GM21723 (cell line): ENCODE results near the gene FAM149B1.

Experiments
- ATAC-seq: cut with Tn5 transposase; IDR thresholded peaks from one replicate; pipeline ENCODE4 v1.9.1; 2021; ENCODE audit warnings: mild to moderate bottlenecking, moderate library complexity; ENCODE audit not compliant: unreplicated experiment

Gene FAM149B1

GRCh38 chr10:73174148-73174925 lies 6.4 kb downstream of the FAM149B1 start:
- no peak for ATAC-seq

- ATAC-seq = no peak
Measured at GRCh38 chr10:73182568-73182967, 14.6 kb downstream of the FAM149B1 start.

GRCh38 chr10:73183667-73184281 lies 15.9 kb downstream of the FAM149B1 start:
- no peak for ATAC-seq

- ATAC-seq = no peak
Measured at GRCh38 chr10:73186266-73186665, 18.3 kb downstream of the FAM149B1 start.

DNA sequence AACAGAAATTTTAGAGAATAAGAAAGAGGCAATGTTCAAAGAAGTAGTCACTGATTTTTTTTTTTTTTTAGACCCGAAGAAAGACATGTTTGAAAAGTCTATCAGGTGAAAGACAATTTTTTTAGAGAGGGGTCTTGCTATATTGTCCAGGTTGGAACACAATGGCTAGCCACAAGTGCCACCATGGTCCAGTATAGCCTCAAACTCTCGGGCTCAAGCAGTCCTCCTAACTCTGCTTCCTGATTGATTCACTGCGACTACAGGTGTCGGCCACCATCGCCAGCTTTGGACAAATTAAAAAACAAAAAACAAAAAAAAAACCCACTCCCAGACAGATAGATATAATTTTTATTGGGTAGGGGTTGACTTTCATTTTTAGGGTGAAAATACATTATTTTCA lies 22.3 kb downstream of the FAM149B1 start:
- ATAC-seq = no peak

DNA sequence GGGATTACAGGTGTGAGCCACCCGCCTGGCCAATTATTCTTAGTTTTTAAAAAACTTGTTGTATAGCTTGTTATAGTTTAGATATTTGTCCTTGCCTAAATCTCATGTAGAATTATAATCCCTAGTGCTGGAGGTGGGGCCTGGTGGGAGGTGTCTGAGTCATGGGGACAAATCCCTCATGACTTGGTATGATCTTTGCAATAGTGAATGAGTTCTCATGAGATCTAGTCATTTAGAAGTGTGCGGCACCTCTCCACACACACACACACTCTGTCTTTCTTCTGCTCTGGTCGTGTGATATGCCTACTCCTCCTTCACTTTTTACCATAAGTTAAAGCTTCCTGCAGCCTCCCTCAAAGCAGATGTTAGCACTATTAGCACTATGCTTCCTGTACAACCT lies 37.2 kb downstream of the FAM149B1 start:
- no peak for ATAC-seq

- no peak for ATAC-seq
Measured at GRCh38 chr10:73205890-73206289, 38.0 kb downstream of the FAM149B1 start.

DNA sequence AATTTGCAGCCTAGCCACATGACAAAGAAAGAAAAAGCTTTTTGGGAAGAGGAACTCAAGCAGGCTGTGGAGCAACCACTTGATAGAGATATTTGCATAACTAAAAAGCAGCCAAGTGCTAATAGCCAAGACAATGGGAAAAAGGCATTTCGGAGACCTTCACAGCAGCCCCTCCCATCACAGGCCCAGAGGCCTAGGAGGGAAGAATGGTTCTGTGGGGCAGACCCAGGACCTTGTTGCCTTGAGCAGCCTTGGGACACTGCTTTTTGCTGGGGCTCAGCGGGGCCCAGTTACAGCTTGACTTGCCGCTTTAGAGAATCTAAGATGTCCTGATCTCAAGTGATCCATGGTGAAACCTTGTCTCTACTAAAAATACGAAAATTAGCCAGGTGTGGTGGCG lies 38.5 kb downstream of the FAM149B1 start:
- ATAC-seq = no peak

GRCh38 chr10:73207883-73208282 lies 40.0 kb downstream of the FAM149B1 start:
- ATAC-seq = no peak

- no peak for ATAC-seq
Measured at GRCh38 chr10:73209705-73210104, 41.8 kb downstream of the FAM149B1 start.

DNA sequence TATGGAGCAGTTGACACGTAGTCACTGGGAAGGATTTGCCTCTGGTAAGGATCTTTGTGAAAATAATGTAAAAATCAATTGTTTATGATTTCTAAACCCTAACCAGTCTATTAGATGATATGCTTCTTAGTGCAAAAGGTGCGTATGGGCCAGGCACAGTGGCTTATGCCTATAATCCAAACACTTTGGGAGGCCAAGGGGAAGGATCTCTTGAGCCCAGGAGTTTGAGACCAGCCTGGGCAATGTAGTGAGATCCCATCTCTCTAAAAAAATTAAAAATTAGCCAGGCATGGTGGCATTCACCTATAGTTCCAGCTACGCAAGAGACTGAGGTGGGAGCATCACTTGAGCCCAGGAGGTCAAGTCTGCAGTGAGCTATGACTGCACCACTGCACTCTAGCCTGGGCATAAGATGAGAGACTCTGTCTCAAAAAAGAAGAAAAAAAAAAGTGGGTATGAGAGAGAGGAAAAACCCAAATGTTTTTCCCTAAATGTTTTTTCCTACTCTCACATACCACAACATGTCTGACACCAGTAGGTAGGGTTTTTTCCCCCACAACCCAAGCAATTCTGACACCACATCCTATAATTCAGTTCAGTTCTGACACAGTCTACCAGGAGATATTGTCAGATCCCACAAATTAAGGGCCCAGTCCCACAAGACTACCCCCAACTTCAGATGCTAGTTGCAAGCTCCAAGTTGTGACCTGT lies 42.6 kb downstream of the FAM149B1 start:
- no peak for ATAC-seq

GRCh38 chr10:73211106-73211811 lies 43.3 kb downstream of the FAM149B1 start:
- no peak for ATAC-seq

- ATAC-seq = no peak
Measured at GRCh38 chr10:73215749-73216148, 47.8 kb downstream of the FAM149B1 start.

GRCh38 chr10:73217628-73218027 lies 49.7 kb downstream of the FAM149B1 start:
- ATAC-seq = no peak

DNA sequence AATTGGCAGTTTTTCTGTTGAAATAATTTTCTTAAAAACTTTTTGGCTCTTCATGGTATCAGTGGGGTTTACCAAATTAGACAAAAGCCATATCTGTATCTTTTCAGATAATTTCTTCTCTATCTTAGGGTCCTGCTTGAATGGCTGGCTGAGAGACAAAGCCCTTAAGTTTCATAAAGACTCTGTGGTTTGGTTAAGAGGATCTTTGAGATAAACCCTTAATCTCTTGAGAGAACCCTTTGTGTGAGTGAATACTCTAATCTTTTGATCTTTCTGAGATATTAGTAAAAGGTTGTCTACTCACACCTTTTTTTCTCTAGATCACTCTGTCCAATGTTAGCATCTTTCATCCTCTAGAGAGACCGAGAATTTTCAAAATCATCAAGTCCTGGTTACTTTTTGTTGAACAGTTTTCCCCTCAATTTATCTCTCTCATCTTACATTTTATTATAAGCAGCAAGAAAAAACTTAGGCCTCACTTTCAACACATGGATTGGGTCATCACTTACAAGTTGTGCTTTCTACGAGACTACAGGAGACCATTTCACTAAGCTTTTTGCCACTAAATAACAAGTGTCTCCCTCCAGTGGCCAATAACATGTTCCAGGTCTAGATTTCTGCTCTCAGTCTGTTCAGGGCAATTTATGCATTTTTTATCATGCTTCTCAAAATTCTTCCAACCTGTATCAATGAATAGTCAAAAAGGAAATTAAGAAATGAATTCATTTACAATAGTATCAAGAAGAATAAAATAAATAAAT lies 50.7 kb downstream of the FAM149B1 start:
- no peak for ATAC-seq

DNA sequence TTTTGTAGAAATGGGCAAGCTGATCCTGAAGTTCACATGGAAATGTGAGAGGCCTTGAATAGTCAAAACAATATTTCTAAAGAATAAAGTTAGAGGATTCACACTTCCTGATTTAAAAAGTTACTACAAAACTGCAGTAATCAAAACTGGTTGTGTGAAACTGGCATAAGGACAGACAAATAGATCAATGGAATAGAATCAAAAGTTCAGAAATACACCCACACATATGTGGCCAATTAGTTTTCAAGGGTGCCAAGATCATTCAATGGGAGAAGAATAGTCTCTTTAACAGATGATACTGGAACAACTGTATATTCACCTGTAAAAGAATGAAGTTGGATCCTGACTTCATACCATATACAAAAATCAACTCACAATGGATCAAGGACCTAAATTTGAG lies 51.5 kb downstream of the FAM149B1 start:
- ATAC-seq = no peak

GRCh38 chr10:73220989-73221388 lies 53.1 kb downstream of the FAM149B1 start:
- ATAC-seq = no peak

DNA sequence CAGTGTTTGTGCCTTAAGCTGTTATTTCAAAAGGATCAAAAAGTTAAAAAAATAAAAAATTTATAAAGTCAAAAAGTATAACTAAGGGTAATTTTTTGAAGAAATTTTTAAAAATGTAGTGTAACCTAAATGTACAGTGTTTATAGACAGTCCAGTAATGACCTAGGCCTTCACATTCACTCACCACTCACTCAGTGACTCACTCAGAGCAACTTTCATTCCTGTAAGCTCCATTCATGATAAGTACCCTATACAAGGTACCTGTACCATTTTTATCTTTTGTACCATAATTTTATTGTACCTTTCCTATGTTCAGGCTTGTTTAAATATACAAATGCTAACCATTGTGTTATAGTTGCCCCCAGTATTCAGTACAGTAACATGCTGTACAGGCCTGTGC lies 57.6 kb downstream of the FAM149B1 start:
- no peak for ATAC-seq

GRCh38 chr10:73226663-73227062 lies 58.7 kb downstream of the FAM149B1 start:
- ATAC-seq = no peak

DNA sequence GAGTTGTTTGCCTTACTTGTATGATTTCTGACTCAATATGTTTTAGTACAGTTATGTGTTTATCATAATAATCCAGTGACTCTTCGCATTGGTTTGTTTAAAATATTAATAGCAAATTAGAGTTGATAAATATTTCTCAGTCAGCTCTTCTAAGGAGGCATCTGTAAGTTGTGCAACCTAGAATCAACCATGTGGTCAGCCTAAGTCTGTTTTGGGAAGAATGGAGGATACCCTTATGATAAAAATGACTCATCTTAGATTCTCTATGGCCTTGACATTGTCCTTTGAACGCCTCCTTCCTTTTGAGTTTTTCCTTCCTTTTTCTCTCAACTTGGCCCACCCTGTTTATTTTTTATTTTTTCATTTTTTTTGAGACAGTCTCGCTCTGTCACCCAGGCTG lies 60.3 kb downstream of the FAM149B1 start:
- no peak for ATAC-seq

GRCh38 chr10:73229567-73229966 lies 61.6 kb downstream of the FAM149B1 start:
- no peak for ATAC-seq
